Right atrium auricular region (tissue), 2 donors: ENCODE measurements around the gene MYO1D. TPM values are rescaled to one million over a fixed set of nuclear protein-coding genes. Genes with fewer than 3 reads are reported as not detected.

Source experiments
- DNase-seq: peaks from one replicate; pipeline ENCODE4 v3.0.0-alpha.2; 2019; ENCODE audit warnings: low spot score
- H3K27ac ChIP-seq, 2 donors: fragments of 200-600 bp; sonication (generic); 1 replicate in 1 of 2; 2 replicates in 1 of 2; pipeline ENCODE4 v1.5.1; 2016 to 2019
- H3K27me3 ChIP-seq, 2 donors: fragments of 200-600 bp; sonication (generic); one replicate each; pipeline versions ENCODE4 v1.5.1 to v1.6.0; 2017 to 2019
- H3K36me3 ChIP-seq: fragments of 200-600 bp; sonication (generic); one replicate; pipeline ENCODE4 v1.5.1; 2016
- H3K4me1 ChIP-seq, 2 donors: fragments of 200-600 bp; sonication (generic); one replicate each; pipeline versions ENCODE4 v1.5.1 to v1.6.0; 2017 to 2019
- H3K4me3 ChIP-seq, 2 donors: fragments of 200-600 bp; sonication (generic); 1 replicate in 1 of 2; 2 replicates in 1 of 2; pipeline ENCODE4 v1.5.1; 2017 to 2019; ENCODE audit warnings: mild to moderate bottlenecking in 1 of 2, moderate library complexity in 1 of 2
- H3K9me3 ChIP-seq, 2 donors: fragments of 200-600 bp; sonication (generic); one replicate each; pipeline ENCODE4 v1.5.1; 2019
- CTCF ChIP-seq, 2 donors: fragments of 200-600 bp; sonication (generic); IDR thresholded peaks; one replicate each; pipeline ENCODE4 v1.5.1; 2019; ENCODE audit warnings: antibody characterized with exemption in 2 of 2
- total RNA-seq, 2 donors: library from RNA; depleted of rRNA; stranded (reverse); fragments of >200 nt; gene quantifications; one replicate each; pipeline ENCODE4 v1.1.0, GENCODE V29; 2016

The MYO1D gene
- total RNA-seq, 2 donors from 2014 or later: 21.9 to 25.1 TPM

- Histone ChIP-seq H3K9me3 (no peaks in the 10 kb centered on the region), H3K27ac (no peak overlapping the region), H3K4me3 (no peak overlapping the region), H3K36me3 (no peaks in the 10 kb centered on the region), H3K4me1 (peaks cover 0 to 22% of the 10 kb centered on the region in 2 donors), H3K27me3 (no peaks in the 10 kb centered on the region)
- TF ChIP-seq CTCF (IDR thresholded peaks at IDR 0.05): no peak
- no peak for DNase-seq
These were observed 14.0 kb downstream of the MYO1D start for GRCh38 chr17:32862940-32863339.

- no peaks in the 10 kb centered on the region for H3K36me3 ChIP-seq
- H3K27ac ChIP-seq: no peak overlapping the region
- H3K4me1 ChIP-seq: peaks cover 0 to 22% of the 10 kb centered on the region in 2 donors
- DNase-seq: no peak
- no peaks in the 10 kb centered on the region for H3K27me3 ChIP-seq
- H3K9me3 ChIP-seq: no peaks in the 10 kb centered on the region
- TF ChIP-seq CTCF (IDR thresholded peaks at IDR 0.05): no peak
- no peak overlapping the region for H3K4me3 ChIP-seq
These were observed 14.9 kb downstream of the MYO1D start for GRCh38 chr17:32861981-32862380.

- DNase-seq: no peak
- Histone ChIP-seq H3K27ac (no peak overlapping the region), H3K9me3 (no peaks in the 10 kb centered on the region), H3K4me3 (no peak overlapping the region), H3K4me1 (peaks cover 0 to 22% of the 10 kb centered on the region in 2 donors), H3K27me3 (no peaks in the 10 kb centered on the region), H3K36me3 (no peaks in the 10 kb centered on the region)
- no peak for TF ChIP-seq CTCF (IDR thresholded peaks at IDR 0.05)
These were observed 16.9 kb downstream of the MYO1D start for GRCh38 chr17:32859857-32860525.

DNA sequence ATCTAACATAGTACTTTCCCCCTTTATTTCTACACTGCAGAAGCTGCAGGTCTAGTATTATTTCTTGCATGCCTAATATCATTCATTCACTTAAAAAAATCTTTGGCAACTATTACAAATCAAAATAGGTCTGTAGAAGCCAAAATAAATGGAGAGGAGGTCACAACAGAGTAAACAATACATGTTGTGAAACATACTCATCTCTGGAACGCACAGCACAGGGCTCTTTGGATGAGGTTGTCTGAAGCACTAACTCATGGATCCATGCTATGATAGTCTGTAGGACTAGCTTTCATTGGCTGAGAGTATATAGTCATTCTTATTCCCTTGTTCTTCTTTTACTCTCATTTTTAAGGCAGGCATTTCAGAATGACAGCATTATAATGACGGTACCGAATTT is 21.3 kb downstream of the MYO1D start:
- DNase-seq: no peak
- H3K36me3 ChIP-seq: no peaks in the 10 kb centered on the region
- no peak overlapping the region for H3K4me3 ChIP-seq
- peaks cover 0 to 9% of the 10 kb centered on the region in 2 donors for H3K4me1 ChIP-seq
- no peaks in the 10 kb centered on the region for H3K27me3 ChIP-seq
- no peaks in the 10 kb centered on the region for H3K9me3 ChIP-seq
- TF ChIP-seq CTCF (IDR thresholded peaks at IDR 0.05): no peak
- no peak overlapping the region for H3K27ac ChIP-seq

GRCh38 chr17:32854832-32855389 is 22.0 kb downstream of the MYO1D start:
- TF ChIP-seq CTCF (IDR thresholded peaks at IDR 0.05): no peak
- DNase-seq: no peak
- no peak overlapping the region for H3K27ac ChIP-seq
- H3K4me1 ChIP-seq: peaks cover 0 to 4% of the 10 kb centered on the region in 2 donors
- H3K27me3 ChIP-seq: no peaks in the 10 kb centered on the region
- H3K36me3 ChIP-seq: no peaks in the 10 kb centered on the region
- H3K9me3 ChIP-seq: no peaks in the 10 kb centered on the region
- H3K4me3 ChIP-seq: no peak overlapping the region

- Histone ChIP-seq H3K9me3 (no peaks in the 10 kb centered on the region), H3K27me3 (no peaks in the 10 kb centered on the region), H3K4me3 (no peak overlapping the region), H3K36me3 (no peaks in the 10 kb centered on the region), H3K4me1 (no peaks in the 10 kb centered on the region), H3K27ac (no peak overlapping the region)
- no peak for DNase-seq
- no peak for TF ChIP-seq CTCF (IDR thresholded peaks at IDR 0.05)
These were observed 22.7 kb downstream of the MYO1D start for GRCh38 chr17:32854207-32854606.
